ENCODE results near the gene NRBF2.
"Not testable (repeated sequence)": the region's sequence is repeated elsewhere in the genome, so short reads cannot be mapped to it uniquely, and the experiment has no call there.

The NRBF2 gene

GRCh38 chr10:63133056-63133820 is at the start of gene NRBF2:
Gene NRBF2, plus strand, starts transcription at chr10:63133328. Its CDS starts 143 bp downstream, at chr10:63133471.
- peak; percentile 90 to 94 (median 94) for DNase-seq (ENCODE audit: low read depth in 2 of 3, low spot score in 2 of 3)

GRCh38 chr10:63083406-63083805 is 49.7 kb upstream of the NRBF2 start:
- not testable (repeated sequence) for DNase-seq (ENCODE audit: low read depth in 2 of 3, low spot score in 2 of 3)

- DNase-seq (ENCODE audit: low read depth in 2 of 3, low spot score in 2 of 3) = peak in 1 of 3 experiments; percentile 4
Measured at GRCh38 chr10:63083904-63084689, 49.0 kb upstream of the NRBF2 start.

GRCh38 chr10:63084690-63085382 is 48.3 kb upstream of the NRBF2 start:
- no peak for DNase-seq (ENCODE audit: low read depth in 2 of 3, low spot score in 2 of 3)

GRCh38 chr10:63093227-63093626 is 39.9 kb upstream of the NRBF2 start:
- no peak for DNase-seq (ENCODE audit: low read depth in 2 of 3, low spot score in 2 of 3)

GRCh38 chr10:63094405-63094804 is 38.7 kb upstream of the NRBF2 start:
- no peak for DNase-seq (ENCODE audit: low read depth in 2 of 3, low spot score in 2 of 3)

- DNase-seq (ENCODE audit: low read depth in 2 of 3, low spot score in 2 of 3) = no peak
Measured at GRCh38 chr10:63094881-63095280, 38.2 kb upstream of the NRBF2 start.

- DNase-seq (ENCODE audit: low read depth in 2 of 3, low spot score in 2 of 3) = no peak
Measured at GRCh38 chr10:63099734-63100133, 33.4 kb upstream of the NRBF2 start.

- not testable (repeated sequence) for DNase-seq (ENCODE audit: low read depth in 2 of 3, low spot score in 2 of 3)
Measured at GRCh38 chr10:63101091-63101490, 32.0 kb upstream of the NRBF2 start.

- DNase-seq (ENCODE audit: low read depth in 2 of 3, low spot score in 2 of 3) = not testable (repeated sequence)
Measured at GRCh38 chr10:63102279-63102883, 30.7 kb upstream of the NRBF2 start.

GRCh38 chr10:63103178-63103577 is 29.9 kb upstream of the NRBF2 start:
- DNase-seq (ENCODE audit: low read depth in 2 of 3, low spot score in 2 of 3) = not testable (repeated sequence)

- peak in 2 of 3 experiments; percentile 3 to 31 for DNase-seq (ENCODE audit: low read depth in 2 of 3, low spot score in 2 of 3)
Measured at GRCh38 chr10:63103971-63104409, 29.1 kb upstream of the NRBF2 start.

GRCh38 chr10:63105225-63106110 is 27.7 kb upstream of the NRBF2 start:
- no peak for DNase-seq (ENCODE audit: low read depth in 2 of 3, low spot score in 2 of 3)

- no peak for DNase-seq (ENCODE audit: low read depth in 2 of 3, low spot score in 2 of 3)
Measured at GRCh38 chr10:63106111-63106755, 26.9 kb upstream of the NRBF2 start.

GRCh38 chr10:63107943-63108437 is 25.1 kb upstream of the NRBF2 start:
- no peak for DNase-seq (ENCODE audit: low read depth in 2 of 3, low spot score in 2 of 3)

GRCh38 chr10:63110940-63111339 is 22.2 kb upstream of the NRBF2 start:
- DNase-seq (ENCODE audit: low read depth in 2 of 3, low spot score in 2 of 3) = no peak

- DNase-seq (ENCODE audit: low read depth in 2 of 3, low spot score in 2 of 3) = no peak
Measured at GRCh38 chr10:63114031-63114814, 18.9 kb upstream of the NRBF2 start.

GRCh38 chr10:63115732-63116383 is 17.3 kb upstream of the NRBF2 start:
- DNase-seq (ENCODE audit: low read depth in 2 of 3, low spot score in 2 of 3) = no peak
